ENCODE measurements around the gene RRBP1. TPM values are rescaled to one million over a fixed set of nuclear protein-coding genes. Genes with fewer than 3 reads are reported as not detected.

RRBP1 gene
- total RNA-seq, 2 donors from 2014 or later, result 52.0 to 57.7 TPM

GRCh38 chr20:17720755-17721154, 38.7 kb upstream of the RRBP1 start:
- Histone ChIP-seq H3K9me3 (no peaks in the 10 kb centered on the region), H3K27me3 (no peaks in the 10 kb centered on the region), H3K27ac (no peak overlapping the region), H3K4me1 (no peaks in the 10 kb centered on the region), H3K36me3 (no peaks in the 10 kb centered on the region), H3K4me3 (no peak overlapping the region)
- DNase-seq (ENCODE audit: low spot score), result no peak
- TF ChIP-seq CTCF (IDR thresholded peaks at IDR 0.05), result no peak

- no peaks in the 10 kb centered on the region for H3K27me3 ChIP-seq
- H3K4me3 ChIP-seq, result no peak overlapping the region
- no peaks in the 10 kb centered on the region for H3K36me3 ChIP-seq
- no peak for DNase-seq (ENCODE audit: low spot score)
- H3K27ac ChIP-seq, result no peak overlapping the region
- no peaks in the 10 kb centered on the region for H3K4me1 ChIP-seq
- H3K9me3 ChIP-seq, result no peaks in the 10 kb centered on the region
- no peak for TF ChIP-seq CTCF (IDR thresholded peaks at IDR 0.05)
These were observed 34.3 kb upstream of the RRBP1 start for GRCh38 chr20:17716331-17716730.

GRCh38 chr20:17715075-17715474, 33.0 kb upstream of the RRBP1 start:
- TF ChIP-seq CTCF (IDR thresholded peaks at IDR 0.05), result no peak
- H3K27me3 ChIP-seq, result no peaks in the 10 kb centered on the region
- H3K4me3 ChIP-seq, result no peak overlapping the region
- no peak overlapping the region for H3K27ac ChIP-seq
- H3K9me3 ChIP-seq, result no peaks in the 10 kb centered on the region
- H3K36me3 ChIP-seq, result no peaks in the 10 kb centered on the region
- peaks cover 0 to 10% of the 10 kb centered on the region in 2 donors for H3K4me1 ChIP-seq
- no peak for DNase-seq (ENCODE audit: low spot score)

GRCh38 chr20:17714597-17714996, 32.6 kb upstream of the RRBP1 start:
- Histone ChIP-seq H3K4me1 (peaks cover 0 to 14% of the 10 kb centered on the region in 2 donors), H3K27me3 (no peaks in the 10 kb centered on the region), H3K9me3 (no peaks in the 10 kb centered on the region), H3K36me3 (no peaks in the 10 kb centered on the region), H3K27ac (no peak overlapping the region), H3K4me3 (no peak overlapping the region)
- no peak for TF ChIP-seq CTCF (IDR thresholded peaks at IDR 0.05)
- DNase-seq (ENCODE audit: low spot score), result no peak

GRCh38 chr20:17712708-17713107, 30.7 kb upstream of the RRBP1 start:
- Histone ChIP-seq H3K27me3 (no peaks in the 10 kb centered on the region), H3K36me3 (no peaks in the 10 kb centered on the region), H3K9me3 (no peaks in the 10 kb centered on the region), H3K4me3 (no peak overlapping the region), H3K4me1 (peaks cover 0 to 14% of the 10 kb centered on the region in 2 donors), H3K27ac (no peak overlapping the region)
- TF ChIP-seq CTCF (IDR thresholded peaks at IDR 0.05), result no peak
- no peak for DNase-seq (ENCODE audit: low spot score)

- Histone ChIP-seq H3K9me3 (no peaks in the 10 kb centered on the region), H3K36me3 (no peaks in the 10 kb centered on the region), H3K27me3 (no peaks in the 10 kb centered on the region), H3K4me3 (no peak overlapping the region), H3K27ac (no peak overlapping the region), H3K4me1 (peaks cover 0 to 14% of the 10 kb centered on the region in 2 donors)
- DNase-seq (ENCODE audit: low spot score), result no peak
- TF ChIP-seq CTCF (IDR thresholded peaks at IDR 0.05), result no peak
These were observed 30.2 kb upstream of the RRBP1 start for GRCh38 chr20:17712201-17712600.

Measured in right atrium auricular region (tissue), 2 donors.